ENCODE data around the gene CEP19. TPM values are rescaled to one million over a fixed set of nuclear protein-coding genes. Genes with fewer than 3 reads are reported as not detected.
A peak's percentile ranks its signal among the peaks of the same experiment; 100 is the strongest.
"Not testable (repeated sequence)": the region's sequence is repeated elsewhere in the genome, so short reads cannot be mapped to it uniquely, and the experiment has no call there.

CEP19 gene
- total RNA-seq, 1 donor = 3.6 TPM

- Histone ChIP-seq H4K20me1 (ENCODE audit: insufficient read depth, low read length) (peaks cover 49% of the 10 kb centered on the region), H3K27me3 (ENCODE audit: insufficient read depth, low read length) (no peaks in the 10 kb centered on the region), H3K36me3 (ENCODE audit: insufficient read depth, low read length) (peaks cover 9% of the 10 kb centered on the region), H2AFZ (ENCODE audit: low read length) (no peak overlapping the region), H3K4me2 (ENCODE audit: insufficient read depth, low read length) (peak overlapping the region; percentile 33), H3K79me2 (ENCODE audit: insufficient read depth, low read length) (peaks cover 97% of the 10 kb centered on the region), H3K27ac (ENCODE audit: low read depth, low read length) (peak overlapping the region; percentile 67), H3K4me1 (ENCODE audit: insufficient read depth, low read length) (peaks cover 24% of the 10 kb centered on the region), H3K9me3 (ENCODE audit: low read depth, low read length) (peaks cover 2% of the 10 kb centered on the region), H3K4me3 (ENCODE audit: insufficient read depth, low read length) (no peak overlapping the region)
- no peak for TF ChIP-seq CTCF (IDR thresholded peaks at IDR 0.05; ENCODE audit: extremely low read depth, low read depth, low read length)
- DNase-seq (ENCODE audit: insufficient read length, low spot score, missing footprints) = peak; percentile 82
Measured at GRCh38 chr3:196754091-196754981, 42.3 kb upstream of the CEP19 start.

- Histone ChIP-seq H3K27me3 (ENCODE audit: insufficient read depth, low read length) (no peaks in the 10 kb centered on the region), H3K4me2 (ENCODE audit: insufficient read depth, low read length) (no peak overlapping the region), H3K36me3 (ENCODE audit: insufficient read depth, low read length) (peaks cover 13% of the 10 kb centered on the region), H3K9me3 (ENCODE audit: low read depth, low read length) (peaks cover 2% of the 10 kb centered on the region), H4K20me1 (ENCODE audit: insufficient read depth, low read length) (peaks cover 52% of the 10 kb centered on the region), H2AFZ (ENCODE audit: low read length) (no peak overlapping the region), H3K27ac (ENCODE audit: low read depth, low read length) (peak overlapping the region; percentile 67), H3K4me1 (ENCODE audit: insufficient read depth, low read length) (peaks cover 23% of the 10 kb centered on the region), H3K79me2 (ENCODE audit: insufficient read depth, low read length) (peaks cover 98% of the 10 kb centered on the region), H3K4me3 (ENCODE audit: insufficient read depth, low read length) (no peak overlapping the region)
- no peak for DNase-seq (ENCODE audit: insufficient read length, low spot score, missing footprints)
- no peak for TF ChIP-seq CTCF (IDR thresholded peaks at IDR 0.05; ENCODE audit: extremely low read depth, low read depth, low read length)
Measured at GRCh38 chr3:196753201-196753600, 41.2 kb upstream of the CEP19 start.

GRCh38 chr3:196749125-196749524 lies 37.1 kb upstream of the CEP19 start:
- peaks cover 8% of the 10 kb centered on the region for H3K4me1 ChIP-seq (ENCODE audit: insufficient read depth, low read length)
- H3K79me2 ChIP-seq (ENCODE audit: insufficient read depth, low read length) = peaks cover 98% of the 10 kb centered on the region
- H3K4me3 ChIP-seq (ENCODE audit: insufficient read depth, low read length) = no peak overlapping the region
- DNase-seq (ENCODE audit: insufficient read length, low spot score, missing footprints) = no peak
- no peaks in the 10 kb centered on the region for H3K27me3 ChIP-seq (ENCODE audit: insufficient read depth, low read length)
- no peaks in the 10 kb centered on the region for H3K9me3 ChIP-seq (ENCODE audit: low read depth, low read length)
- no peak overlapping the region for H3K4me2 ChIP-seq (ENCODE audit: insufficient read depth, low read length)
- peaks cover 60% of the 10 kb centered on the region for H4K20me1 ChIP-seq (ENCODE audit: insufficient read depth, low read length)
- H3K36me3 ChIP-seq (ENCODE audit: insufficient read depth, low read length) = peaks cover 18% of the 10 kb centered on the region
- no peak overlapping the region for H3K27ac ChIP-seq (ENCODE audit: low read depth, low read length)
- H2AFZ ChIP-seq (ENCODE audit: low read length) = no peak overlapping the region
- TF ChIP-seq CTCF (IDR thresholded peaks at IDR 0.05; ENCODE audit: extremely low read depth, low read depth, low read length) = no peak

- not testable (repeated sequence) for H3K4me2 ChIP-seq (ENCODE audit: insufficient read depth, low read length); H3K9me3 ChIP-seq (ENCODE audit: low read depth, low read length); H2AFZ ChIP-seq (ENCODE audit: low read length); H3K27ac ChIP-seq (ENCODE audit: low read depth, low read length); H3K27me3 ChIP-seq (ENCODE audit: insufficient read depth, low read length); H3K4me3 ChIP-seq (ENCODE audit: insufficient read depth, low read length); H3K4me1 ChIP-seq (ENCODE audit: insufficient read depth, low read length); DNase-seq (ENCODE audit: insufficient read length, low spot score, missing footprints)
- peaks cover 49% of the 10 kb centered on the region for H4K20me1 ChIP-seq (ENCODE audit: insufficient read depth, low read length)
- H3K79me2 ChIP-seq (ENCODE audit: insufficient read depth, low read length) = peaks cover 89% of the 10 kb centered on the region
- H3K36me3 ChIP-seq (ENCODE audit: insufficient read depth, low read length) = peaks cover 14% of the 10 kb centered on the region
Measured at GRCh38 chr3:196743569-196743968, 31.5 kb upstream of the CEP19 start.
